Measurements from ENCODE around the gene SLC50A1.

DNA sequence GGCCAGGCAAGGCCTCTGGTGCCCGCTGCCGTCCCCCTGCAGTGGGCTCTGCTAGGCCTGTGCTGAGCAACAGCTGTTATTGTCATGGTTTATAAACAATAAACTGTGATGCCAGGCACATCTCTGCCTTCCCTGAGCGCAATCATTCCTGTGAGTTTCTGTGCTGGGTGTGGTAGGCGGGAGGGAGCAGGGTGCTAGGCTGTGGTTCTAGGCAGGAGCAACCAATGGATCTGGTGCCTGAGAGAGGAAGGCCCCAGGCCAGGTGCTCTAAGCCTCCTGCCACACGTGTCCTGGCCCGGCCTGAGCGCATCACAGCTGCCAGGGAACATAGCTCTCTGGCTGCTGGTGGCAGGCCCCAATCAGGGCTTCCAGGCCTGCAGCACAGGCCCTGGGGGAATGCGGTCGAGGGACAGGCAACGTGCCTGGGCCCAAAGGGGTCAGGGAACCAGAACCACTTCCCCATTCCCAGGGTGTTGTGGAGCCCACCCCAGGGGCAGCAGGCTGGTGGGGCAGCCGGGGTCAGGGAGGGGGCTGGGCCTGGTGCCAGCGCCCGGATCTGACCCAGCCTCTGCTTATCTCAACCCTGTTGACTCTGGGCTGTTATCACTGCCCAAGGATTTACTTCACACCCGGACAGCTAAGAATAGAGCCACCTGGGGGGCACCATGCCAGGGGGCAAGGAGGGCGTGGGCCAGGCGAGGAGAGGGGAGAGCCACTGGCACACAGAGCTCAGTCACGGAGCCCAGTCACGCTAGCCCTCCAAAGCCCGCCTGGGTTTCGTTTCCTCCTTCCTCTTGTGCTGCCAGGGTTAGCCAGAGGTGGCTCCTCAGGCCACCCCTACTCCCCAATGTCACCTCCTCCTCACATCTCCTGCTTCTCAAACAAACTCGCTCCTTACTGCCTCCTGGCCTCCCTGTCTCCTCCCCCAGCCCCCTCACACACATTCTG is 49.5 kb downstream of the SLC50A1 start:
- TF ChIP-seq, protein P1, sequence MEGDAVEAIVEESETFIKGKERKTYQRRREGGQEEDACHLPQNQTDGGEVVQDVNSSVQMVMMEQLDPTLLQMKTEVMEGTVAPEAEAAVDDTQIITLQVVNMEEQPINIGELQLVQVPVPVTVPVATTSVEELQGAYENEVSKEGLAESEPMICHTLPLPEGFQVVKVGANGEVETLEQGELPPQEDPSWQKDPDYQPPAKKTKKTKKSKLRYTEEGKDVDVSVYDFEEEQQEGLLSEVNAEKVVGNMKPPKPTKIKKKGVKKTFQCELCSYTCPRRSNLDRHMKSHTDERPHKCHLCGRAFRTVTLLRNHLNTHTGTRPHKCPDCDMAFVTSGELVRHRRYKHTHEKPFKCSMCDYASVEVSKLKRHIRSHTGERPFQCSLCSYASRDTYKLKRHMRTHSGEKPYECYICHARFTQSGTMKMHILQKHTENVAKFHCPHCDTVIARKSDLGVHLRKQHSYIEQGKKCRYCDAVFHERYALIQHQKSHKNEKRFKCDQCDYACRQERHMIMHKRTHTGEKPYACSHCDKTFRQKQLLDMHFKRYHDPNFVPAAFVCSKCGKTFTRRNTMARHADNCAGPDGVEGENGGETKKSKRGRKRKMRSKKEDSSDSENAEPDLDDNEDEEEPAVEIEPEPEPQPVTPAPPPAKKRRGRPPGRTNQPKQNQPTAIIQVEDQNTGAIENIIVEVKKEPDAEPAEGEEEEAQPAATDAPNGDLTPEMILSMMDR (IDR thresholded peaks at IDR 0.05 in 8 of 11, conservative IDR thresholded peaks at IDR 0.05 in 3 of 11) = peak in 5 of 11 experiments; percentile 12 to 32 (median 20)
- TF ChIP-seq POLR2AphosphoS5 (IDR thresholded peaks at IDR 0.05) = peak in 2 of 3 donors; percentile 53 to 59
